ENCODE measurements around the gene TVP23C. TPM values are rescaled to one million over a fixed set of nuclear protein-coding genes. Genes with fewer than 3 reads are reported as not detected.

TVP23C gene
- total and polyA plus RNA-seq, 2 of the 8 experiments (the other 6 are each of a cell fraction or from before 2014, with no cell fraction given): 2.9 to 9.6 TPM

DNA sequence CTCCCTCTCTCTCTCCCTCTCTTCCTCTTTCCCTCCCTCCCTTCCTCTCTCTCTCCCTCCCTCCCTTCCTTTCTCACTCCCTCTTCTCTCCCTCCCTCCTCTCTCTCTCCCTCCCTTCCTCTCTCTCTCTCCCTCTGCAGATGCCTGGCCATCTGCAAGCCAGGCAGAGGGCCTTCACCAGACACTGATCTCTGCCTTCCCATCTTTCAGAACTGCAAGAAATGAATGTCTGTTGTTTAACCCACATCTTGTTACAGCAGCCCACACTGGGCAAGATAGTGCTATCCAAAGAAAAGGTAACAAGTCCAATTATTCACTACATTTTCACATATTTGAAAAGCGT is 69.6 kb downstream of the TVP23C start (continued):
- TF ChIP-seq SUZ12 (IDR thresholded peaks at IDR 0.05; ENCODE audit: low read length) (no peak), BCL11A (IDR thresholded peaks at IDR 0.05; ENCODE audit: low read depth in 2 of 2, low read length in 2 of 2) (no peak), KDM1A (IDR thresholded peaks at IDR 0.05; ENCODE audit: borderline replicate concordance, low read length) (no peak), CBX8 (IDR thresholded peaks at IDR 0.05; ENCODE audit: borderline replicate concordance, low read depth, low read length) (no peak), HDAC6 (IDR thresholded peaks at IDR 0.05; ENCODE audit: low read depth, low read length) (no peak), GABPA (IDR thresholded peaks at IDR 0.05; ENCODE audit: borderline replicate concordance, insufficient read depth, low read length) (no peak), SRF (IDR thresholded peaks at IDR 0.05; ENCODE audit: low read depth, low read length) (no peak)
